GM19193 (cell line): ENCODE measurements around the gene SLC9A8.

Experiments
- POLR2A ChIP-seq: IDR thresholded peaks from 4 replicates; pipeline ENCODE4 v1.6.1; 2011; ENCODE audit not compliant: insufficient read depth, insufficient read length; ENCODE audit errors: extremely low read depth

Gene SLC9A8

GRCh38 chr20:49785149-49785851, 27.3 kb upstream of the SLC9A8 start:
- TF ChIP-seq POLR2A: no peak

DNA sequence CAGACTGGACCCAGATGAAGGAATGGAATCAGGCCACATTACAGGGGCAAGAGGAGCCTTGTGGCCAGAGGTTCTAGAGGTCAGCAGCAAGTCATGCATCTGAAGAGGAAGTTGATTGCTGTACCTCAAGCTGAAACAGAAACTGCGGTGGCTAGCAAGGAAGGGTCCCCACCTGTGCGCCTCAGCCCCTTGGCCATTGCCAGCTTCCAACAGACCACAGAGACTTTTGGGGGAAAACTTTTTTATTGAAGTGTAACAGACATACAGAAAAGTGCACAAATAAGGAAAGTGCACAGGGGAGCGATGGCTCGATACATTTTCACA, 26.8 kb upstream of the SLC9A8 start:
- TF ChIP-seq POLR2A: no peak

GRCh38 chr20:49786196-49786595, 26.4 kb upstream of the SLC9A8 start:
- no peak for TF ChIP-seq POLR2A

- no peak for TF ChIP-seq POLR2A
Measured at GRCh38 chr20:49786668-49787370, 25.8 kb upstream of the SLC9A8 start.

GRCh38 chr20:49787371-49788357, 25.0 kb upstream of the SLC9A8 start:
- TF ChIP-seq POLR2A: no peak

DNA sequence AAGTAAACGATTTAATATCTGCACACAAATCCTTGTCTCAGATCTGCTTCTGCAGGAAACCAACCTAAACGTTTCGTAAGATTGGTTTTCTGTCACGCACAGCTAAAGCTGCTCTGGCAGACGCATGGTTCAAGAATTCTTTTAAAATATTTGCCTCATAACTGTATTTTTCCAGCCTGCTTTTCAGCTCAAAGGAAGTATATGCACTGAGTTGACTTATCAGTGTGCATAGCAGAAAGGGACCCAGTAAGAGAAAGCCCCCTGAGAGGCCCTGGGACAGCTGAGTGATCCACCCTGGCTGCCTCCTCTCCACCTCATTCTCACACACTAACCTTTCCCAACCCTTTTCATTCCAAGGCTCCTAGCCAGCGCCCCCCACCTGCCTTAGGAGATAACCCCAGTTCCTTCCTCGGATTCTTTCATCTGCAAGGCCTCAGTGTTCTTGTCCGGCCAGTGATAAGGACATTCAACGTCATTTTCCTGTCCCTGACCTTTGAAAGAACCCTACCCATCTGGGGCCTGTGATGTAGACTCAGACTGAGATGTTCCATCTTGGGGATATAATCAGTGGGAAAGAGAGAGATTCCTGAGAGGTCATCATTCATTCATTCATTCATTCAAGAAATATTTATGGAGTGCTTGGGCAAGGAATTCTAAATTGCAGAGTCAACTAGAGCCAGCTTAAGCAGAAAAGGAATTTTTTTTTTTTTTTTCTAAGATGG, 22.4 kb upstream of the SLC9A8 start:
- TF ChIP-seq POLR2A: no peak

DNA sequence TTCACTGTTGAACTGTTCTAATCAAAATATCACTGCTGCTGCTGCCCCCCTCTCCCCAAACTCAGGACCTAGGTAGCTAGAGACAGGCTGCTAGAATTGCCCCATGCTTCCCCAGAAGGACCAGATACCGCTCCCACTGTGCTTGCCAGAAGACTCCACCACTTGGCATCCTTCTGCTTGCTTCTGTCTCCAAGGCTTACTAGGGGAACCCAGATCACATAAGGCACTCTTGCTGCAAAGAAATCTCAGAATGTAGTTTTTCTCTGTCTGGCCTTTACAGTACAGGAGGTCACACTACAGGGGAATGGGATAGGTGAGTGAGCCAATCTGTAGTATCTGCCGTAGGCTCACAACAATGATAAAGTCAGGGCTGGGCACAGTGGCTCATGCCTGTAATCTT, 21.5 kb upstream of the SLC9A8 start:
- no peak for TF ChIP-seq POLR2A

DNA sequence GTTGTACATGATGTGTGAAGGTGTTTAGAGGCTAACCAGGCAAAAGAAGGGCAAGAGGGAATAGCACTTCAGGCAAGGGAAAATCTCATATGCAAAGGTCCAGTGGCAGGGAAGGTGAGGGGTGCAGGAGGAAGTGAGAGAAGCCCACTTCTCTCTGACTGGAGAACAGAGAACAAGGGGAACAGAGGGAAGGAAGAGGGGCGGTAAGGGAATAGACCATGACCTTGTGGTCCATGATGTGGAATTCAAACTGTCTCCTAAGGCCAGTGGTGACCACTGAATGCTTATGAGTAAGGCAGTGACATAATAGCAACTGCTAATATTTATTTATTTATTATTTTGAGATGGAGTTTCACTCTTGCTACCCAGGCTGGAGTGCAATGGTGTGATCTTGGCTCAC, 20.6 kb upstream of the SLC9A8 start:
- no peak for TF ChIP-seq POLR2A

DNA sequence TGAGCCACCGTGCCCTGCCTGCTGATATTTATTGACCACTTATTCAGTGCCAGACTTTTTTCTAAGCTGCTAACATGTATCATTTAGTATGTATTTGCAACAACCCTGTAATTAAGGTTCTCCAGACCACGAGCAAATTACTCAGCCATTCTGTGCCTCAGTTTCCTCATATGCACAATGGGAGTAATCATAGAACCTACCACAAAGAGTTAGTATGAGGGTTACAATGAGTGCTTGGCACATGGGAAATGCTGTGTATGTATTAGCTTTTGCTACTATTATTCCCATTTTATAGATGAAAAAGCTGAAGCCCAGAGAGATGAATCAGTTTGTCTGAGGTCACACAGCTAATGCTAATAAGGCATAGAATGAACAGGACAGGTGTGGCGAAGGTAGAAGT, 20.0 kb upstream of the SLC9A8 start:
- TF ChIP-seq POLR2A: no peak

GRCh38 chr20:49794336-49795134, 18.1 kb upstream of the SLC9A8 start:
- TF ChIP-seq POLR2A: no peak

- TF ChIP-seq POLR2A: no peak
Measured at GRCh38 chr20:49795135-49795424, 17.5 kb upstream of the SLC9A8 start.

GRCh38 chr20:49796600-49797343, 15.9 kb upstream of the SLC9A8 start:
- no peak for TF ChIP-seq POLR2A

- TF ChIP-seq POLR2A: no peak
Measured at GRCh38 chr20:49797344-49797615, 15.3 kb upstream of the SLC9A8 start.

DNA sequence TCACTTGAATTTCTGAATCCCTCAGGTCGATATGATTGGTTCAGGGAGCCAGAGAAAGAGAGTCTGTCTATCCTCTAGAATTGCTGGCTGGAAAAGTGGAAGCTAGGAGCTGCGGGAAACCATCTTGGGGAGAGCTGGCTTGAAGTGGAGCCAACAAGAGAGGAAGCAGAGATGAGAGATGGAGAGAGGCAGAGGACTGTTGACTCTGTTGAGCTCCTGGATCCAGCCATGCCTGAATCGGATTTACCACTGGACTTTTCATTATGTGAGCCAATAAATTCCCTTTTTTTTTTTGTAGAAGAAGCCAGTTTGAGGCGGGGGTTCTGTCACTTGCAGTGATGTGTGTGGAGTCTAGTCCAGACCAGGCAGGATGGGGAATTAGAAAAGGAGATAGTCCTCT, 13.9 kb upstream of the SLC9A8 start:
- no peak for TF ChIP-seq POLR2A

- TF ChIP-seq POLR2A: no peak
Measured at GRCh38 chr20:49799698-49800097, 12.9 kb upstream of the SLC9A8 start.

DNA sequence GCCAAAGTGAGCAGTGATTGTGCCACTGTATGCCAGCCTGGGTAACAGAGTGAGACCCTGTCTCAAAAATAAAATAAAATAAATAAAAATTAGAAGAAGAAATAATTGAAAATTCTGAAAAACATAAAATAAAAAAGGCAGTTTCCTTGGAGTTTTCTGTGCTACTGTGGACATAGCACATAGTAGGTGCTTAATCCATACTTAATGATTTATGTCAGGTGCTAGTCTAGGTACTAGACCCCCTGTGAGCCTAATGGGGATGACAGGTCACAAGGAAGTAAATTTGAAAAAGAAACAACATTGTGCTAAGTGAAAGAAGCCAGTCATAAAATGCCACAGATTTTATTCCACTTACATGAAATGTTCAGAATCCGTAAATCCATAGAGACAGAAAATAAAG, 9.2 kb upstream of the SLC9A8 start:
- no peak for TF ChIP-seq POLR2A
